ENCODE measurements around the gene MRPL38.

Gene MRPL38

DNA sequence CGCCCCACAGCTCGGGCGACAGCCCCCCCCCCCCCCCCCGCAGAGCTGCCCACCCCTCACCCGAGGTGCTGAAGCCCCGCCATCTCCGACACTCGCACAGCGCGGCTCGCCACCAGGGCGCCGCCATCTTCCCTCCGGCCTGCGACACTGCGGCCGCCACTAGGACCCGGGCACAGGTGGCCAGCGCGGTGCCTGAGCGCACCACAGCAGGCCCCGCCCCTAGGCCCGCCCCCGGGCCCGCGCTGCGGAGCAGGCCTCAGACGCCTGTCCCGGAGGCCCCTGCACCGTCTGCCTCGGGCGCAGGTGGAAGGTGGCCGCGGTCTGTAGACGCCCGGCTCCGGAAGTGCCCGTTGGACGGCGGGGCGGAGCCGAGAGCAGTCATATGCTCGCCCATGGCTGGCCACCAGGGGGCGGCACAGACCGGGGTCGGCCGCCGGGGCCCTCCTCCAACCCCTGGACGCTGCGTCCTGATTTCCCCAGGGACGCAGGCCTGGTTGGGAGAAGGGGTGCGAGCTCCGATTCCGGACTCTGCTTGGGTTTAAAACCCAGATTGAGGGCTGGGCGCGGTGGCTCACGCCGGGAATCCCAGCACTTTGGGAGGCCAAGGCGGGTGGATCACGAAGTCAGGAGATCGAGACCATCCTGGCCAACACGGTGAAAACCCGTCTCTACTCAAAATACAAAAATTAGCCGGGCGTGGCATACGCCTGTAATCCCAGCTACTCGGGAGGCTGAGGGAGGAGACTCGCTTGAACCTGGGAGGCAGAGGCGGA, at the start of gene MRPL38:
TSS of gene MRPL38 (minus strand) at position 136 of the 773 bp plus-strand sequence. CDS start at position 127, 9 bp downstream.
- FAIRE-seq (peak; percentile 96), DNase-seq (ENCODE audit: extremely low spot score, insufficient read length, low read depth) (peak; percentile 98)

GRCh38 chr17:75950855-75951554, 46.3 kb upstream of the MRPL38 start:
- DNase-seq (ENCODE audit: extremely low spot score, insufficient read length, low read depth) = no peak
- FAIRE-seq = no peak

GRCh38 chr17:75950421-75950820, 45.7 kb upstream of the MRPL38 start:
- DNase-seq (ENCODE audit: extremely low spot score, insufficient read length, low read depth) (no peak), FAIRE-seq (no peak)

DNA sequence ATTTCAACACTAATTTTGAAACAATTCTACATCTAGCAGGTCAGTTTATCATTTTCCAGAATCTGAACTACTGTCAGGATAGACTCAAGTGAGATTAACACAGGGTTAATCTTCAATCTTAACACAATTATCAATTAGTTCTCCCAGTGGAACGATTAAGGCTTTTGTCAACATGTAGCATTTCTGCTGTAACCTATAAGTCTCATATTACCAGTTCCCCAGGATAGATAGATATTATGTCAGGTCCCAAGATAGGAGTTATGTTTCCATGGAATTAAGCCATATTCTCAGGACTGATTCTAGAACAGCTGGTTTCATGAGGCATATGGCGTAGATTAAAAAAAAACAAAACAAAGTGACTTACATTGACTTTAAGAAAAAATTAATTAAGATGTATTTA, 40.5 kb upstream of the MRPL38 start:
- no peak for FAIRE-seq
- no peak for DNase-seq (ENCODE audit: extremely low spot score, insufficient read length, low read depth)

- DNase-seq (ENCODE audit: extremely low spot score, insufficient read length, low read depth) (no peak), FAIRE-seq (no peak)
Observed at GRCh38 chr17:75943491-75943890, 38.8 kb upstream of the MRPL38 start.

- DNase-seq (ENCODE audit: extremely low spot score, insufficient read length, low read depth) (no peak), FAIRE-seq (no peak)
Observed at GRCh38 chr17:75942473-75942872, 37.8 kb upstream of the MRPL38 start.

DNA sequence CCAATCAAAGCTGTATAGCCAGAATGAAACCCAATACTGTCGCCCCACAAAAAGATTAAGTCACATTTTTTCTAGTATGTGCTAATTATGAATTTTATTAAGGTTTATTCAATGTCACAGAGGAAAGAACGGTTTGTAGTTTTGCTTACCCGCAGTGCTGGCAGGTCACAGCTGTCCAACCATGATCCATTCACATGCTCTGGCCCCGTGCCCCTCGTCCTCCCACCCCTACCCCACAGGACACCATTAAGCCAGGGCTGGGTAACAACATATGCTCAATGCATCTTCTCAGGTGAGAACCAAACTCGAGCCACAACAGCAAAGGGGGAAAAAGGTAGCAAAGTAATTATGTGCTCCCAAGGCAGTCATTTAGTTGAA, 36.7 kb upstream of the MRPL38 start:
- FAIRE-seq = no peak

GRCh38 chr17:75940727-75941441, 36.2 kb upstream of the MRPL38 start, which contains the start of gene FBF1:
Gene FBF1, minus strand, starts transcription at chr17:75941042. Its CDS starts 2,893 bp downstream, at chr17:75938149.
- FAIRE-seq (peak; percentile 90), DNase-seq (ENCODE audit: extremely low spot score, insufficient read length, low read depth) (peak; percentile 95)

More for the DNA sequence above, 36.7 kb upstream of the MRPL38 start:
- DNase-seq (ENCODE audit: extremely low spot score, insufficient read length, low read depth) = no peak

GRCh38 chr17:75937652-75938051, 33.0 kb upstream of the MRPL38 start:
- no peak for DNase-seq (ENCODE audit: extremely low spot score, insufficient read length, low read depth)
- no peak for FAIRE-seq

DNA sequence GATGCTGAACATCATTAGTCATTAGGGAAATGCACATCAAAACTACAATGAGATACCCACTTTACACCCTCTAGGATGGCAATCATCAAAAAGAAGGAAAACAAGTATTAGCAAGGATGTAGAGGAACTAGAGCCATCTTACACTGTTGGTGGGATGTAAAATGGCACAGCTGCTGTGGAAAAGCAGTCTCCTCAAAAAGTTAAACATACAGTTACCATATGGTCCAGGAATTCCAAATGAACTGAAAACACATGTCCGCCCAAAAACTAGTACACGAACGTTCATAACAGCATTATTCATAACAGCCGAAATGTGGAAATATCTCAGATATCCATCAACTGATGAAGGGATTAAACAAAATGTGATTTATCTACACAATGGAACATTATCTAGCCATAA, 29.1 kb upstream of the MRPL38 start:
- no peak for DNase-seq (ENCODE audit: extremely low spot score, insufficient read length, low read depth)
- no peak for FAIRE-seq

- no peak for DNase-seq (ENCODE audit: extremely low spot score, insufficient read length, low read depth)
- FAIRE-seq = no peak
Observed at GRCh38 chr17:75932852-75933251, 28.2 kb upstream of the MRPL38 start.

- DNase-seq (ENCODE audit: extremely low spot score, insufficient read length, low read depth) (no peak), FAIRE-seq (no peak)
Observed at GRCh38 chr17:75931062-75931461, 26.4 kb upstream of the MRPL38 start.

DNA sequence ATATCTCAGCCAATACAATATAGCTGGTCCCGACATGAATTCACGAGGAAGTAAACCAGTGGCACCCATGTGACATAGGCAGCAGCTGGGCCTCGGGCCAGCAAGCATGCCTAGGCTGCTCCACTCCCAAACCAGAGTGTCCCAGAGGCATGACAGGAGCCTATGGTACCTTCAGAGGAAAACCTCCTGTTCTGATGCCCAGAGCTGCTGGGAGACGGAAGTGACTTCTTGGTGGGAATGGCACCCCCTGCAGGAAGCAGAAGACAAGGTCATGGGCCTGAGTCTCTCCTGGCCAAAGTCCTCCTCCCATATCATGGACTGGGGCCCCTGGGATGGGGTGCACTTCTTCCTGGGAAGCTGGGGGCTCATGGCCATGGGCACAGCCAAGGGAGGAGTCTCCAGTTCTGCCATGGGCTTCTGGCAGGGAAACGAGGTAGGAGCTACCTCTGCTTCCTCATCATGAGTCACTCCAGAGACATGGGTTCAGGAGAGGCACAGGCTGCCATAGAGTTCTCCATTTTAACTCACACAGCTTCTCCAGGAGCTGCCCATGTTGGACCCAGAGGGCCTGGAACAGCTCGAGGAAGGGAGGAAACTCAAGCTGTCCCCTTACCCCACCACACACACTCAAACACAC, 22.7 kb upstream of the MRPL38 start:
- FAIRE-seq = no peak
- DNase-seq (ENCODE audit: extremely low spot score, insufficient read length, low read depth) = no peak

DNA sequence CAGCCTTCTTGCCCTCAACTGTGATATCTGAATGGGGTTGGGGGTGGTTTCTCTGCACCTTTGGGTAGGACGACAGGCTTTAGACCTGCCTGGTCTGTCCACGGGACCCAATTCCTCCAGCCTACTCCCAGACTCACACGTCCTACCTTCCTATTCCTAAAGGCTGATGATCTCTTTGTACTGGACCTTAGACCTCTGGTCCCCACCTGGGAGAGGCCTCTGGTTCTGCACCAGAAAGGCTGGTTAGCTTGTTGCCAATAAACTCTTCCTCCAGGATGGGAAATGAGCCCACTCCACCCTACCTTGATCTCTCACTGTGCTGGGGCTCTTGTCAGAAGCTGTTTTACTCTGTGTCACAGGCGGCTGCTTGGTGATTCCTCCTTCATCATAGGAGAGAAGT, 21.8 kb upstream of the MRPL38 start:
- DNase-seq (ENCODE audit: extremely low spot score, insufficient read length, low read depth) (no peak), FAIRE-seq (no peak)

GRCh38 chr17:75925912-75926311, 21.2 kb upstream of the MRPL38 start:
- FAIRE-seq (no peak), DNase-seq (ENCODE audit: extremely low spot score, insufficient read length, low read depth) (no peak)

DNA sequence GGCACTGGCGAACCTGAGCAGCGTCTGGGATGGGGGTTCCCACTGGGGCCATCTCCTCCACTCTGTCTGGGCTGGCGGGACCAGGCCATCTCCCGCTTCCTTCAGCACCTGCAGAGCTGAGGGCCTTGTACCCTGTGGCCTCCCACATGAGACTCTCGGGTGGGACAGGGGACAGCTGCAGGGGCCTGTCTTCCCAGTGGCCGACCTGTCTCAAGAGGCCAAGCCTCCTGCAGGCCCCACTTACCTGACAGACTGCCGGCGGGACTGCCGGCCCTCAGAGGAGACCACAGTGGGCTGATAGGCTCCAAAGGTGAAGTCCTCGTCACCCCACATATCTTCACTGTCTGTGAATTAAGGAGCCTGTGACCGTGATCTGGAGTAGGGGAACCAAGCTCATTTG, 20.4 kb upstream of the MRPL38 start:
- DNase-seq (ENCODE audit: extremely low spot score, insufficient read length, low read depth) (no peak), FAIRE-seq (no peak)

DNA sequence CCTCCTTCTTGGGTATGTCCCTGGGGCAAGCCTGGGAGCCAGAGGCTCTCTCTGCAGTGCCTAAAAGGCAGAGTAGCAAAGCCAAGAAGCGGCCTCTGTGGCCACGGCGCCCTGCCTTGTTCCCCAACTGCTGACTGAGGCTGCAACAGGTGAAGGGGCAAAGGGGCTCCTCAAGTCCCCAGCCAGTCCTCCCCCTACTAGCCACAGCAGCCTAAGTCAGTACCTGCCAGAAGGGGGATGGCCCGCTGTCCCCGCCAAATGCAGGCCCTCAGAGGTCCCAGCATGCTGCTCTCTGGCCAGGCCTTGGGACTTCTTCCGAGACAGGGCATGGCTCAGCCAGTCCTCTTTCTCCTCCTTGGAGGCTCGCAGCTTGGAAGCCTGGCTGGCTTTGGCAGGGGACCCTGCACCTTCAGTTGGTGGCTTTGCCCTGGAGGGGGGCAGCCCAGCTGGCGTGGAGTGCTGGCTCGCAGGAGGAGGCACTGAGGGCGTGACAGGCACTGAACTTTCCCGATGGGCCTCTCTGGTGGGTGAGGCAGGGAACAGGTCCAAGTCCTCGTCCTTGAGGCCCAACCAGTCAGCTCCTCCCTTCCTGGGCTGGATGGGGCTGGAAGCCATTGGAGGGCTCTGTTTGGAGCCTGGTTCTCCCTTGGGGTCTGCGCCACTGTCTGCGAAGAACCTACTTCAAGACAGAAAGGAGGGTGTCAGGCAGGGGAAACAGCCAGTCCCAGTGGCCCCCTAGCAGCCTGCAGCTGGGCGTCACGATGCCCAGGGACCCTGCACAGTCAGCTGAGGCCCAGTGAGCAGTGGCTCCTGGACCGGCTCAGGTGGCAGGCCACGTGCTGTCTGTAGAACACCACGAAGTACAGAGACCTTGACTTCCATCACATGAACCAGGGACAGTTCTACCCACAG, 18.5 kb upstream of the MRPL38 start:
- FAIRE-seq (no peak), DNase-seq (ENCODE audit: extremely low spot score, insufficient read length, low read depth) (no peak)

DNA sequence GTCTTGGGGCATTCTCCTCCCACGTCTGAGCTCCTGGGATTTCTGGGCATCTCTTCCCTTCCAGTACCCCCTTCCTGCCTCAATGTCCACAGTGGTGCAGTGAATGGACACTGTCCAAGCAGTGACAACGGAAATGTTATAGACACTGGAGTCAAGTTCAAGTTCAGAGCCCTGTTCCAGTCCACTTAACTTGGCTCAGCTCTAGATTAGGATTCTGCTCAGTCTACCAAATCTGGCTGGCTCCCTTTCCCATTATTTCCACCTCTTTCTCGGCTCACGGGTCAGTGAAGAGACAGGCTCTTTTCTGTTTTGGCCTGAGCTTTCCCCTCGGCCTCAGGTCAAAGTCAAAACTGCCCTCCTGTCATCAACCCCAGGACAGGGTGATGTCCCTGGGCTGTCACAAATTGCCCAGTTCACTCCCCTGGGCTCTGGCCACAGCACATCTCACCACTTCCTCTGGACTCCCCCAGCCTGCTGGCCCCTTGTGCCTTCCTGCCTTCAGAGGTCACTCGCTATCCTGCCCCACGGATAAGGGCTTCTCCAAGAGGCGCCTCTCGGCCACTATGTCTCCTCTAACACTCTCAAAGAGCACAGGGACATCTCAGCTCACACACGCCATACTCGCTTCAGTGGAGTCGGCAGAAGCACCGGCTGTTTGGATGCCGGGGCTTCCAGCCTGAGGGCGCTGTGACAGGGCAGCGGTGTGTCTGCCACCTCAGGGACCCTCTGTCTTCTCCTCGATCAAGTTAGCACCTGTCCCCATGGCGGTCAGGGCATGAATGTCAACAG, 17.7 kb upstream of the MRPL38 start:
- DNase-seq (ENCODE audit: extremely low spot score, insufficient read length, low read depth) (no peak), FAIRE-seq (no peak)

DNA sequence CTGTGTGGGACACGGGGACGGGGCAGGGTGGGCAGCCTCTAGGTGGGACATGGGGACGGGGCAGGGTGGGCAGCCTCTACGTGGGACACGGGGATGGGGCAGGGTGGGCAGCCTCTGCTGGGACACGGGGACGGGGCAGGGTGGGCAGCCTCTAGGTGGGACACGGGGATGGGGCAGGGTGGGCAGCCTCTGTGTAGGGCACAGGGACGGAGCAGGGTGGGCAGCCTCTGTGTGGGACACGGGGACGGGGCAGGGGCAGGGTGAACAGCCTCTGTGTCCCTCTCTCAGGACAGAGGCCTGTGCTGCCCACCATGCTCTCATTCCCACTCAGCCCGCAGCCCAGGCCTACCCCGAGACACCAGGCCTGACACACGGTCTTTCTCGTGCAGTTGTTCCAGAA, 16.9 kb upstream of the MRPL38 start:
- DNase-seq (ENCODE audit: extremely low spot score, insufficient read length, low read depth) = no peak
- FAIRE-seq = no peak

Data from GM18507 (cell line).